Brain pericyte (primary cell): Measurements from ENCODE around the gene DPH3.

Source experiments
- DNase-seq: peaks from one replicate; pipeline ENCODE4 v3.0.0-alpha.2; 2012; ENCODE audit warnings: low read depth, low spot score

DPH3 gene

DNA sequence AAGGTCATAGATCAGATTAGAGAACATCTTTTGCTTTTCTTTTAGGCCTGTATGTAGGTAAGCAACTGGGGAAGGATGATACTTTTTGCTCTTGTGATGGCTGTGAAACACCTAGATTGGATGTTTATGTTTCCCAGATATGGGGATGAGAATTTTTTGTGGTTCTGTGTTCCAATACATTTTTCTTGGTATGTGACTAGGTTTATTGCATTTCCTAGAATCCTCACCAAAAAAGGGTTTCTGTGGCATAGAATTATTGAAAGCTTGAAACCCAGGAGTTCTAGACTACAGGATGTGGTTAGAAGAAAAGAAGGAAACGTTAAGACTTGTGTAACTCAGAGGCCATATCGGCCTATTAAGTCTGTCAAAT, 26.1 kb upstream of the DPH3 start:
- DNase-seq = no peak

DNA sequence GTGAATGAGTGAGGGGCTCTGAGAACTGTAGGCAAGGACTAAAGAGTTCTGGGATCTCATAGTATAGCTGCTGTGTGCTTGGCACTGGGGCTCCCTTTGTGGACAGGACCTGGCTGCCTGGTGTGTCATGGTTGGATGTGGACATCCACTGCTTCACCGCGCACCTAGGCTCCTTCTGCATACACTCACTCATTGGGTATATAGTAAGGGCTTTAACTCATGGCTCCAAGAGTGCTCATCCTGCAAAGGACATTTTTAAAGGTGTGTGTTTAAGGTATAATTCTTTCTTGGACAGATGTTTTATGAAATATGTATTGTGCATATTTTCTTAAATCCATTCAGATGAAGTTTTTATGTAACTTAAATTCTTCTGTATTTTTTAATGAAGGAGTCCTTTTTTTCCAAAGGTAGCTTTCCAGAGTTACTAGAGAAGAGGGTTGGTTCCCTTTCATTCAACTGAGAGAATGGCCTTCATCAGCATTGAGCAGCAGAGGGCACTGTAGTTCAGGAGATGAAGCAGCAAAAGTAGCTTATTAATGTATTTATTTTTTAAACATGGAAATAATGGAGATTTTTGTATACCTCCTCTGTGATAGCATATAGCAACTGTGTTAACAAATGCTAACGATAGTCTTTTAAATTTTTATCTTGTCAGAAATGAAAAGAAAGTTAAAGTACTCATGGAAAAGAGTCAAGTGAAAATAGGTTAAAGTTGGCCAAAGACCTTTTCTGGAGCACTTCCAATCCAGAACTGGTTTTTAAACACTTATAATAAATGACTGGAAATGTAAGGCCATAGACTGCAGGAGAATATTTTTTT, 25.5 kb upstream of the DPH3 start:
- peak; percentile 18 for DNase-seq

GRCh38 chr3:16289144-16289889, 24.6 kb upstream of the DPH3 start:
- no peak for DNase-seq

GRCh38 chr3:16288664-16289063, 23.9 kb upstream of the DPH3 start:
- no peak for DNase-seq

DNA sequence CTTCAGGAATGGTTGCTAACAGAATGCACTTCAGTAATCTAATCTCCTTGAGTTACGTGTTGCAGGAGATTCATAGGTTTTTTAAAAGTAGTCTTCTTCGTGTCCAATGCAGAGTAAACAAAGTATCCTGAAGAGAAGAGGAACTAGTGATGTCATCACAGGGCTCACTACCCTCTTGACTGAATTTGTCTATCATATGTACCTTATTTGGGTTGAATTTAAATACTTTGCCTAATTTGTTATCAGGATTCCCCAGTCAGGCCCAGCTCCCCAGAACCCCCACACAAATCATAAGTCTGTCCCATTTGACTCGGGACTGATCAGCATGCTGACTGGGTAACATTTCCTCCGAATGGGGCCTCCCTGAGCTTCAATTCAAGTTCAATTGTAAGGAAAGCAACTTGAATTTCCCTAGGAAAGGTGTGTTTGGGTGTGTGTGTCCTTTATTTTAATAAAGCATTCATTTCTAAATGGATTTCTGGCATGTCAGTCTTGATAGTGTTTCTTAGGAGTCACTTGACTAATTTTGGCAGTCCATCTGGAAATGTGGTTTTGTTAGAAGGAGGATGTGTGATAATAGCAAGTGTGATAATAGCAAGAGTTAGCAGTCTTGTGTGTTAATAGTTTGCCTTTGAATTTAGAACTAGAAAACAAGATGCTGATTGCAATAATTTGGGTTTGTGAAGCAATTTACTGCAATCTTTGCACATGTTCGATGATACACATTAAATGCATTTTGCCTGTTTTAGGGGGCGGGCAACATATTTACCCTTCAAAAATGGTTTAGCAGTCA, 22.2 kb upstream of the DPH3 start:
- DNase-seq = no peak

DNA sequence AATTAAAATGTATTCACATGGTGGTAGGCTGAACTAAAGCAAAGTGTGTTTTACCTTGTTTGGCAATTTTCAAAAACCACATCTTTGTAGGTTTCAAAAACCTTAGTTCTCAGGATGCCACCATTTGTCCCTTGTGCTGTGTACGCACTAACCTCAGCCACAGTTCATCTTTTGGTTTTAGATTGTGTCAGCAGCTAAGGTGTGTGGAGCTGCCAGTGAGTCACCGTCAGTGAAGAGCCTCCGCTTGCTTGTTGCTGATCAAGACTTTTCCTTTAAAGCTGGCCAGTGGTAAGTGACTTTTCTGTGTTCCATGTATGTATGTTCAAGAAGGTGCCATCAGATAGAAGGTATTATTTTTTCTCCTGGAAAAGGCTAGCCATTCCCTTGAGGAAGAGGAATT, 21.4 kb upstream of the DPH3 start:
- DNase-seq = no peak

DNA sequence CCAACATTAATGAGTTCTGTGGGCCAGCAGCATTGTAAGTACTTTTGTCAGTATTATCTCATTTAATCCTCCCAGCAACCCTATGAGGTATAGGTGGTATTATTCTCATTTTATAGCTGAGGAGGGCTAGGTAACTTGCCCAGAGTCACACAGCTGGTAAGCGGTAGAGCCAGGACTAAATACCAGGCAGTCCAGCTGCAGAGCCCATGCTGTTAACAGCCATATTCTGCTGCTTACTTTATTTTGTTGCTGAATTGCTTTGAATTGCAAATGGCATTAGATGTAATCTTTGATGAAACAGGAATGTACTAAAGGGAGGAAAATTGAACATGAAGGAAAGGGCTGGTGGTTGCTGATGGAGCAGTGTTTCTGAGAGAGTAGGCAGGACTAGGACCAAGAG, 19.9 kb upstream of the DPH3 start:
- no peak for DNase-seq

- DNase-seq = peak; percentile 47
These were observed 15.9 kb upstream of the DPH3 start for GRCh38 chr3:16280671-16281070.

DNA sequence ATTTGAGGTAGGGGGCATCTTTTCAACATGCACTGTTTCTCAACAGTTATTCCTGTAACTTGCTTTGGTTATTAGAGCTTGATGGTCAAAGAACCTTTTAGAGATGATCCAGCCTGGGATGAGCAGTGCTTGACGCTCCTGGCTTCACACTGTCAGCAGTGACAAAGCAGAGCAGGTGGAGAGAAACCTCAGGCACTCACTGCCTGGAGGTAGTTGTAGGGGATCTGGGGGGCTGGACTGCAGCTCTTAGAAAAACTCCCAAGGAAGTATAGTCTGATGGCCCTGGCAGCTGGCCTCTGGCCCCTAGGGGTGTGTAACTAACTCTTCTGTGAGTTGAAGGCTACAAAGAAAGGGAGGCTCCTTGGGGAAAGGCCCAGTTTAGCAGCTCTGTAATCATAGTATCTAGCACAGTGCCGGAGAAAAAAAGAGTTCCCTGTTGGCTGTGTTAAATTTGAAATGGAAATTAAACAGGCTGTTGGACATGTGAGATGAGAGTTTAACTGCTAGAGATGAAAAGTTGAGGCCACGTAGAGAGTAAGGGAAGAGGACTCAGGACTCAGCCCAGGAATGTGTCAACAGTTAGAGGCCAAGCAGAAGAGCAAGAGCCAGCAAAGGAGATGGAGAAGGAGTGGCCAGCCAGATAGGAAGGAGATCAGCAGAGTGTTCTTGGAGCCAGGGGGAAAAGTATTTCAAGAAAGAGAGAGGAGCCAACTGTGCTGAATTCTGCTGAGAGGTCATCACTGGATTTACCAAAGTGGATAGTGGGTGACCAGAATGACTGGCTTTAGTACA, 14.5 kb upstream of the DPH3 start:
- DNase-seq = no peak

- no peak for DNase-seq
These were observed 12.7 kb upstream of the DPH3 start for GRCh38 chr3:16277471-16277870.

GRCh38 chr3:16273867-16274266, 9.1 kb upstream of the DPH3 start:
- DNase-seq = no peak

DNA sequence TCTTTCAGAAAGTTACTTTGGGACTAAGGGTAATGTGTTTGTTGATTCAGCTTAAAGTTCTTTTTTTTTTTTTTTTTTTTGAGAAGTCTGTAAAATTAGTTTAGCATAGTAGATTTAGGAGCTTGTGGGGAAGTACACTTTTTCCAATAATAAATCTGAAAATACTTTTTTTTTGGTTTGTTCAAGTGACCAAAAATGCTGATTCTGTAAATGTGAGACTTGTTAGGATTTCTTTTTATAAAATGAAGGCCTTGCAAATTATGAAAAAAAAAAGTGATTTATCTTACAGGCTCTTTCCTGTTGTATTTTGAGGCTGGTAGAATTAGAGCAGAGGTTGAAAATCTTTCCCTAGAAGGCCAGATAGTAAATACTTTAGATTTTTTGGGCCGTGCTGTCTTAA, 7.8 kb upstream of the DPH3 start:
- DNase-seq = no peak

DNA sequence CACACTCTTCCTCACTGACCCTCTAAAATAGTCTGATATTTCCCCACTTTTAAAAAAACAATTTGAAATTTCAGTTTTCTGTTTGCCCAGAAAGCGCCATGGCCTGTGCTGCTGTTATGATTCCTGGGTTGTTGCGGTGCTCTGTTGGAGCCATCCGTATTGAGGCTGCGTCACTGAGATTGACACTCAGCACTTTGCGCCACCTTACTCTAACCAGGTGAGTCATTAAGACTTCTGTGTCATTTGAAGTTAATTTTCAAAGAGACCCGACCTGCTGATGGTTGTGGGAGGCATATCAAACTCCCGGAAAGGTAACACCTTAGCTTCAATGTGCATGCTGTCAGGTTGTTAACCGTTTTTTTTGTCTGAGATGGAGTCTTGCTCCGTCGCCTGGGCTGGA, 6.1 kb upstream of the DPH3 start:
- DNase-seq = no peak

DNA sequence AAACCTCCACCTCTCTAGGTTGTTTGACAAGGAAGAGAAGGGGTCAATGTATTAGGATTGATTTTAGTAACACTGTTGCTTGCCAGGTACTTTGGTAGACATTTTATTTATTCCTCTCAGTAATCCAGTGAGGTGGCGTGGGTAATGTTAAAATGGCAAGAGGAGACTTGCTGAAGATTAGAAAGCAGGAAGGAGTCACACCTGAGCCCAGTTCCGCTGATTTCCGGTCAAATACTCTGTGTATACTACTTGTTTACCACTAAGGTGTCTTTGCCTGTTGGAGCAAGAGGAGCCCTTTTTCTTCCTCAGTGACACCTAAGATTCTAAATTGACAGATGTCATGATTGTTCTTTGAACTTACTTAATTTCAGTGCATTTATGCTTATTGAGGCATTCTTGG, 2.0 kb upstream of the DPH3 start:
- DNase-seq = no peak

- DNase-seq = no peak
These were observed 678 bp upstream of the DPH3 start for GRCh38 chr3:16265455-16265786.

DNA sequence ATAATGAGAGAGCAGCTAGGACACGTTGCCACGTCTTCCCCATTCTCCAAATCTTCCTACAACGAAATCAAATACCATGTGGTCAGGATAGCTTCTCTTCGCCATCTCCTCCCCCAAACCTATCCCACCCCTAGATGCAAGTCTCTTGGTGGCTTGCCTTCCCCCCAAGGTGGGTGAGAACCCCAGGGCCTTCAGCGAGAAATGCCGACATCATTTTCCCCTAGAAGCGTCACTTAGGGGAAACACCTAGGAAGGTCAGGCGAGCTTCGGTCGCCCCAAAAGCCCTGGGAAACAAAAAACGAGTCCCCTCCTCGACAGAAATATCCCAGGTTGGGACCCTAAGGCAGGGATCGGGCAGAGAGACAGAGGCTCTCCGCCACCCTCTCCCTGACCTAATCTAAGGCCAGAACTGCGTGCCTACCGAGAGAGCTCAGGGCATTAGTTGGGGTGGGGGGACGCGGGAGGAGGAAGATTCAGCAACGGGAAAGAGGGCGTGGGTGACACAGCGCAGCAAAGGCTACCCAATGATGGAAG, 502 bp downstream of the DPH3 start:
- no peak for DNase-seq

GRCh38 chr3:16262174-16262573, 2.6 kb downstream of the DPH3 start:
- no peak for DNase-seq

DNA sequence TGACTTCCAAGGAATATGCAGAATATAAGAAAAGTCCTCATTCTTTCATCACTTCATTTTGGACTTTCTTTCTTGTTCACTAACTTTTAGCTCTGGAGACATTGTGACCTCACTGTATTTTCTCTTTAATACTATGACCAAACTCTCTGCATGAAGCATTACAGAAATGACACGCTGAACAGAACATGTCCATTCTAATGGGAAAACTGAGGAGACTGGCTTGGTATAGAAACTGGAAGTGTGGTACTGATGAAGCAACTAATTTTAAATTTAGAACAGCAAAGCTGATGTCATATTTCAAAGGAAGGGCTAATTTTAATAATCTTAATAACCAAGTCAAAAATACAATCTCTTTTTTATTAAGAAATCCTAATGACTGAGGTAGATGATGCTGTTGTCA, 4.7 kb downstream of the DPH3 start:
- DNase-seq = no peak

- DNase-seq = no peak
These were observed 5.9 kb downstream of the DPH3 start for GRCh38 chr3:16258866-16259265.

DNA sequence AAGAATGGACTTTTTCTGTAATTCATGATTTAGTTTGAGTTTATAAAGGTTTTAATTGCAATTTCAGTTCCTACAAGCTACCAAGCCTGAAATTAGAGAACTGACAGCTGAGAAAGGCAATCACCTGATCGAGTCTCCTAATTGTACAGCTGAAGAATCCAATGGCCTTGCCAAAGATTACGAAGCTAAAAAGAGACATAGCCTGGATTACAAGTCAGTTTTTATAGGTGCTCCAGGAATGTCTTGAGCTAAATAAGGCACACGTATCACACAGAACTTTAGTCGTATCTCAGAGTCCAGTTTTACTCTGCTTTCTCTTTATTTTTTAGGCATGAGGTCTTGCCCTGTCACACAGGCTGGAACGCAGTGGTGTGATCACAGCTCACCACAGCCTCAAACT, 6.6 kb downstream of the DPH3 start:
- no peak for DNase-seq

GRCh38 chr3:16257309-16257708, 7.4 kb downstream of the DPH3 start:
- DNase-seq = no peak

DNA sequence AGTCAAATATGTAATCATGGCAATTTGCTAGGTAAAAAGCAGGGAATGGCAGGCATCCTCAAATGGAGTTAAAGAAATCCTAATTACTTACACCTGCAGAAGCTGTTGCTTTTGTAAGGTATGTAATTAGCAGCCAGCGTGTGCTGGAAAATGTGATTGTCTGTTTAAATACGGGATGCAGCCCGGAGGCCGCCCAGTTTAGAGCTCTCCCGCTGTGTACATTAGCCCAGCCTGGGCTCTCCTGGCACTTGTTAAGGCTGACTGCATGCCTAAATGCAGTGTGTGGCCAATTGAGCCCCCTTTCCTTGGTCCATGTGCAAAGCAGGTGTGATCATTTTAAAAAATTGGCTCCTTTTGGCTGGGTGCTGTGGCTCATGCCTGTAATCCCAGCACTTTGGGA, 9.0 kb downstream of the DPH3 start:
- DNase-seq = no peak
